ENCODE results near the gene PXDC1. TPM values are rescaled to one million over a fixed set of nuclear protein-coding genes. Genes with fewer than 3 reads are reported as not detected.
"Not testable (repeated sequence)": the region's sequence is repeated elsewhere in the genome, so short reads cannot be mapped to it uniquely, and the experiment has no call there.

Gene PXDC1
- total RNA-seq, 1 donor from 2014 or later = 231 TPM

GRCh38 chr6:3693831-3694230 is 57.7 kb downstream of the PXDC1 start:
- H3K36me3 Mint-ChIP-seq (ENCODE audit: low read depth) = peaks cover 1% of the 10 kb centered on the region
- peaks cover 34% of the 10 kb centered on the region for H3K4me1 Mint-ChIP-seq (ENCODE audit: low read depth)
- H3K4me3 Mint-ChIP-seq (ENCODE audit: unreplicated experiment) = no peak overlapping the region
- H3K9me3 Mint-ChIP-seq (ENCODE audit: low read depth) = peaks cover 5% of the 10 kb centered on the region
- no peak overlapping the region for H3K27ac Mint-ChIP-seq (ENCODE audit: unreplicated experiment)
- no peak for DNase-seq (ENCODE audit: low spot score)
- no peak for TF ChIP-seq CTCF (IDR thresholded peaks at IDR 0.05)
- H3K27me3 Mint-ChIP-seq (ENCODE audit: low read depth) = no peaks in the 10 kb centered on the region

- Mint-ChIP-seq H3K27me3 (ENCODE audit: low read depth) (no peaks in the 10 kb centered on the region), H3K9me3 (ENCODE audit: low read depth) (no peaks in the 10 kb centered on the region), H3K36me3 (ENCODE audit: low read depth) (peaks cover 1% of the 10 kb centered on the region), H3K4me3 (ENCODE audit: unreplicated experiment) (no peak overlapping the region), H3K27ac (ENCODE audit: unreplicated experiment) (no peak overlapping the region), H3K4me1 (ENCODE audit: low read depth) (peaks cover 5% of the 10 kb centered on the region)
- no peak for DNase-seq (ENCODE audit: low spot score)
- TF ChIP-seq CTCF (IDR thresholded peaks at IDR 0.05) = no peak
Measured at GRCh38 chr6:3690506-3690905, 61.0 kb downstream of the PXDC1 start.

GRCh38 chr6:3687847-3688246 is 63.7 kb downstream of the PXDC1 start:
- H3K4me1 Mint-ChIP-seq (ENCODE audit: low read depth) = no peaks in the 10 kb centered on the region
- H3K36me3 Mint-ChIP-seq (ENCODE audit: low read depth) = no peaks in the 10 kb centered on the region
- no peaks in the 10 kb centered on the region for H3K9me3 Mint-ChIP-seq (ENCODE audit: low read depth)
- H3K27ac Mint-ChIP-seq (ENCODE audit: unreplicated experiment) = no peak overlapping the region
- no peak for DNase-seq (ENCODE audit: low spot score)
- no peak overlapping the region for H3K4me3 Mint-ChIP-seq (ENCODE audit: unreplicated experiment)
- H3K27me3 Mint-ChIP-seq (ENCODE audit: low read depth) = no peaks in the 10 kb centered on the region
- TF ChIP-seq CTCF (IDR thresholded peaks at IDR 0.05) = no peak

- Mint-ChIP-seq H3K4me3 (ENCODE audit: unreplicated experiment) (no peak overlapping the region), H3K36me3 (ENCODE audit: low read depth) (peaks cover 3% of the 10 kb centered on the region), H3K27me3 (ENCODE audit: low read depth) (no peaks in the 10 kb centered on the region), H3K27ac (ENCODE audit: unreplicated experiment) (no peak overlapping the region), H3K4me1 (ENCODE audit: low read depth) (no peaks in the 10 kb centered on the region), H3K9me3 (ENCODE audit: low read depth) (peaks cover 8% of the 10 kb centered on the region)
- no peak for TF ChIP-seq CTCF (IDR thresholded peaks at IDR 0.05)
- no peak for DNase-seq (ENCODE audit: low spot score)
Measured at GRCh38 chr6:3683331-3683730, 68.2 kb downstream of the PXDC1 start.

- peaks cover 32% of the 10 kb centered on the region for H3K9me3 Mint-ChIP-seq (ENCODE audit: low read depth)
- TF ChIP-seq CTCF (IDR thresholded peaks at IDR 0.05) = no peak
- no peak for DNase-seq (ENCODE audit: low spot score)
- peaks cover 13% of the 10 kb centered on the region for H3K36me3 Mint-ChIP-seq (ENCODE audit: low read depth)
- H3K4me3 Mint-ChIP-seq (ENCODE audit: unreplicated experiment) = no peak overlapping the region
- H3K27ac Mint-ChIP-seq (ENCODE audit: unreplicated experiment) = no peak overlapping the region
- H3K27me3 Mint-ChIP-seq (ENCODE audit: low read depth) = no peaks in the 10 kb centered on the region
- no peaks in the 10 kb centered on the region for H3K4me1 Mint-ChIP-seq (ENCODE audit: low read depth)
Measured at GRCh38 chr6:3678946-3679345, 72.6 kb downstream of the PXDC1 start.

- H3K4me1 Mint-ChIP-seq (ENCODE audit: low read depth); H3K27ac Mint-ChIP-seq (ENCODE audit: unreplicated experiment); H3K27me3 Mint-ChIP-seq (ENCODE audit: low read depth); H3K4me3 Mint-ChIP-seq (ENCODE audit: unreplicated experiment): not testable (repeated sequence)
- peaks cover 15% of the 10 kb centered on the region for H3K36me3 Mint-ChIP-seq (ENCODE audit: low read depth)
- peak; percentile 70 for DNase-seq (ENCODE audit: low spot score)
- peaks cover 40% of the 10 kb centered on the region for H3K9me3 Mint-ChIP-seq (ENCODE audit: low read depth)
Measured at GRCh38 chr6:3677751-3678150, 73.8 kb downstream of the PXDC1 start.

GRCh38 chr6:3677351-3677750 is 74.2 kb downstream of the PXDC1 start:
- not testable (repeated sequence) for H3K27me3 Mint-ChIP-seq (ENCODE audit: low read depth); H3K4me1 Mint-ChIP-seq (ENCODE audit: low read depth); DNase-seq (ENCODE audit: low spot score); H3K27ac Mint-ChIP-seq (ENCODE audit: unreplicated experiment); H3K4me3 Mint-ChIP-seq (ENCODE audit: unreplicated experiment)
- H3K9me3 Mint-ChIP-seq (ENCODE audit: low read depth) = peaks cover 40% of the 10 kb centered on the region
- peaks cover 15% of the 10 kb centered on the region for H3K36me3 Mint-ChIP-seq (ENCODE audit: low read depth)

Data from chondrocyte (in vitro differentiated cells).